T47D (cell line): Measurements from ENCODE around the gene OR5AP2.
"Not testable (repeated sequence)": the region's sequence is repeated elsewhere in the genome, so short reads cannot be mapped to it uniquely, and the experiment has no call there.

Experiments
- DNase-seq, 2 experiments: peaks; one replicate each; pipeline versions ENCODE4 v3.0.0 to v3.0.0-alpha.2; 2011 to 2012; ENCODE audit warnings: low read depth in 1 of 2, low spot score in 1 of 2
- JUND ChIP-seq: IDR thresholded peaks from 2 replicates; pipeline ENCODE4 v1.6.1; 2012; ENCODE audit warnings: low read depth
- in situ Hi-C: cut with HindIII; loops from 2 replicates; pipeline ENCODE4 v1.10.0; 2016; ENCODE audit warnings: low sequenced_read_pairs, low pct_unique_long_range_greater_than_20kb

Gene OR5AP2

DNA sequence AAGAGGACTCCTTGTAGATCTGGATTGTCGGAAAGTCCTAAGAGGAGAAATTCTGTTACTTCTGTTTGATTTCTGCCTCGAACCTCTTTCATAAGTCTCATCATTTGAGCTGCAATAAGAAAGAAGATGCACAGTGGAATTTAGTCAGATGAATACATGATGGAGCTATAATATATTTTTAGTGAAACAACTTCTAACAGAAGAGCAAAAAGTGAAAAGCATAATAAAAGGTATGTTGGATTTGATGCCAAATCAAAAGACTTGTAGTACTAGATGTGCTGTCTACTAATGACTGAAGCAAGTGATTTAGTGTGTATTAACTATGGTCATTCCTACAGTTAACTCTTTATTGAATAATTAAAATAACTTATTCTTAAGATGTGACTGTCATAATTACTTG lies at the start of gene OR5AP2:
TSS of gene OR5AP2 (minus strand) at position 101 of the 400 bp plus-strand sequence. CDS start at position 101, 0 bp downstream.
- TF ChIP-seq JUND = no peak
- DNase-seq = no peak
- in situ Hi-C loops = no loop called here

DNA sequence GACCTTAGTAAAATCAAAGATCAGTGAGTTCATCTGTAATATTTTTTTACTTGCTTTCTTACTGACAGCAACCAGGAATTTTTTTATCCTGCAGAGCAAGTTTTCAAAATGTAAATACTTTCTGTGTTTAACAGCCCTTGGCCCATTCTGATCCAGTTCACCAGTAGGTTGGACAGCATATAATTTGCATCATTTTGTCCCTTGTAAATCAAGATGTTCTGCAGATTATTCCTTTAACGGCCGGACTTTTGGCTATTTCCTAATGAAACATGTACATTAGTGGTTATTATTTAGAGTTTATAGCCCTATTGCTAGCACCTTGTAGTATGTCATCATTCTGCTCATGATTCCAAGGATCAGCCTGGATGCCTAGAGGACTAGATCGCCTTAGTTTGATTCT lies 48.9 kb upstream of the OR5AP2 start:
- DNase-seq, in situ Hi-C loops: not testable (repeated sequence)

- in situ Hi-C loops = no loop called here
- TF ChIP-seq JUND = no peak
- no peak for DNase-seq
These were observed 46.4 kb upstream of the OR5AP2 start for GRCh38 chr11:56688554-56689100.

GRCh38 chr11:56670984-56671383 lies 28.7 kb upstream of the OR5AP2 start:
- in situ Hi-C loops = no loop called here
- DNase-seq = no peak
- TF ChIP-seq JUND = no peak

DNA sequence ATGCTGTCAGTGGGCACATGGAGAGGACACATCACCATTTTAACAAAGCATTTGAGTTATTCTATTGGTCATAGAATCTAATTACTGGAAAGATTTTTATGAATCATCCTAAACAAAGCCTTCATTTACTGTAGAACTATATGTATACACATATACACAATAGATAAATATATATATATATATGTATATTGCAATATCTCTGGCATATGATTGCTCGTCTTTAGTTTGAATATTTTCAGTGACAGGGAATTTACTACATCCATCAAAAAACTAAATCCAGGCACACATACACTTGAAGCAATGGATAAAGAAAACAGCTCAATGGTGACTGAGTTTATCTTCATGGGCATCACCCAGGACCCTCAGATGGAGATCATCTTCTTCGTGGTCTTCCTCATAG lies 21.1 kb upstream of the OR5AP2 start, which contains the start of gene OR5AR1:
TSS of gene OR5AR1 (plus strand) at position 301 of the 400 bp plus-strand sequence. CDS start at position 301, 0 bp downstream.
- in situ Hi-C loops = no loop called here
- DNase-seq = no peak
- TF ChIP-seq JUND = no peak

DNA sequence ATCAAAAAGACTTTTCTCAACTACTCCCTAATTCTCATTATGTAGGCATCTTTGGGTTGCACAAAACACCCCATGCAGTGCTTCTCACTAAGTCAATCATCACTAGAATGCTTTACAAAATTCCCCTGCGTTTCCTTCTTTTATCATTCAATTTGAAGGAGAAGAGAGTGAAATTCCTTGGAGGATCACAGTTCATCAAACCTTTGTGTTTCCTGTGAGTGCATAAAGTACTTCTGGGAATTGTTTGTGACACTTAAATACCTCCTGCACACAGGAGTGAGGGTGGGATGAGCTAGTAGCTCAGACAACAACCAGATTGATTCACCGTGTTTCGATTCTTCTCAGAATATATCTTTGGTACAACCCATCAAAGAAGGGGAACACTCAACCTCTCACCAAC lies 17.5 kb upstream of the OR5AP2 start:
- no peak for DNase-seq
- in situ Hi-C loops = no loop called here
- no peak for TF ChIP-seq JUND

DNA sequence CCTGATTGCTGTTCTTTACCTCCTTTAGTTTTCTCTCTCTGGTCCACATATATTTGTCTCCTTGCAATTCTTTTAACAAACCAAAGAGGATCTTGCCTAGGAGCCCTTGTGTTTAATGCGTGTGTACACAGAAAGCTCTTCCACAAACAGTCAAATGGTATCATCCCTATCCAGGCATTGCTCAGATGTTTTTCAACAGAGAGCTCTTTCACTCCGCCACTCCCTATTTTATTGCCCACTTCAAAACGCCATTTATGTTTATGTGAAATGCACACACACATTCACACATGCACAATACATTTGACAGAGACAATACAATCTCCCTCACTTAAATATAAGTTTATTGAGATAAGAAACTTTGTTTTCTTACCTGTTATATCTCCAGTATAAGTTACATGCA lies 4.7 kb downstream of the OR5AP2 start:
- in situ Hi-C loops = no loop called here
- DNase-seq = no peak
- no peak for TF ChIP-seq JUND

DNA sequence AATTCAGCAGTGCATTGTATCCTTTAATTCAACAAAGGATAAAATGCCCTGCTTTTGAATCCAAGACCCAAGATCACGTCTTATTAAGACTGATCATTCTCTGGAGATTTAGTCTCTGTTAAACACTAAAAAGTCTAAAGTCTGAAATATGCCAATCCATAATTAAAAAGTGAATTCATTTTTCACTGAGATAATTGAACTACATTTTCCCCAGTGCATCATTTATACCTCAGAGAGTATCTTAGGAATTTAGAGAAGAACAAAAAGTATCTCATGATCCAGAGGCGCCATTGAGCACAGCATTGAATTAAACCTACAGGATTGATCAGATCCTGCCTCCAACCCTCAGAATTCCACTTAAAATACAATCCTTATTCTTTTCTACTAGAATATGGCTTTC lies 5.4 kb downstream of the OR5AP2 start:
- in situ Hi-C loops = no loop called here
- no peak for DNase-seq
- no peak for TF ChIP-seq JUND

- in situ Hi-C loops = no loop called here
- TF ChIP-seq JUND = no peak
- no peak for DNase-seq
These were observed 9.9 kb downstream of the OR5AP2 start for GRCh38 chr11:56632329-56632728.

DNA sequence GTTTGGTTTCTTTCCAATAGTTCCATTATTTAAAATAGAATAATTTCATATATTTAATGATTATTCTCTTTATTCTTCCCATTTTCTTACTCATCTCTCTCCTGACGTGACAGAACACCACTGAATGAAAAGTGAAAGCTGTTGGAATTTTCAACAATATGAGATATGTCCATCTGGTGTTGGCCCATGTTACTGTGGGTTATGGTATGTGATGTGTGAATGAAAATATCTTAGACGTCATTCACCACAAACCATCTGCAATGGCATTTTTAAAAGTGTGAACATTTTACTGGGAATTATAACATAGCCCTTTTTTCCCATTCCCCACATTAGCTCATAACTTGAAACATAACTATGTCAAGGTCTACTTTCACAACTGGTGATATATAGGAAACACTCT lies 16.3 kb downstream of the OR5AP2 start:
- no peak for DNase-seq
- no peak for TF ChIP-seq JUND
- in situ Hi-C loops = no loop called here

GRCh38 chr11:56624661-56625110 lies 17.6 kb downstream of the OR5AP2 start:
- in situ Hi-C loops = no loop called here
- DNase-seq = peak; percentile 16 to 64

GRCh38 chr11:56611174-56611573 lies 31.1 kb downstream of the OR5AP2 start:
- no peak for DNase-seq
- in situ Hi-C loops = no loop called here
- TF ChIP-seq JUND = no peak

More at GRCh38 chr11:56624661-56625110, 17.6 kb downstream of the OR5AP2 start:
- no peak for TF ChIP-seq JUND

- in situ Hi-C loops, DNase-seq: not testable (repeated sequence)
These were observed 50.0 kb downstream of the OR5AP2 start for GRCh38 chr11:56592088-56592717.
